PC-9 (cell line): ENCODE data around the gene NPB. TPM values are rescaled to one million over a fixed set of nuclear protein-coding genes. Genes with fewer than 3 reads are reported as not detected.
A peak's percentile ranks its signal among the peaks of the same experiment; 100 is the strongest.

Experiments
- BruUV-seq: library from RNA; stranded (reverse); fragments of 400-500 nt; replicated peaks from 2 replicates; lab custom pipeline; 2021; lab: Mats Ljungman, UMichigan
- CTCF ChIA-PET: fragments of 300-600 bp; sonication (Branson Sonifier 250); formaldehyde crosslinking; loops from one replicate; lab custom pipeline; 2022; ENCODE audit warnings: antibody characterized with exemption; lab: Charles Lee
- POLR2A ChIA-PET: fragments of 300-600 bp; sonication (Branson Sonifier 250); formaldehyde crosslinking; loops from one replicate; lab custom pipeline; 2022; ENCODE audit warnings: antibody characterized with exemption; ENCODE audit not compliant: unreplicated experiment; lab: Charles Lee
- DNase-seq, 2 experiments: peaks; one replicate each; pipeline versions ENCODE4 v3.0.0 to v3.0.0-alpha.2; 2015 to 2022; ENCODE audit warnings: mixed read lengths in 1 of 2
- H2AFZ ChIP-seq: fragments of 200-600 bp; sonication (generic); 2 replicates; pipeline ENCODE4 v1.8.1; 2017; ENCODE audit warnings: antibody characterized with exemption
- H3F3A ChIP-seq: fragments of 200-600 bp; sonication (generic); 2 replicates; pipeline ENCODE4 v1.8.1; 2017; ENCODE audit warnings: antibody characterized with exemption, mild to moderate bottlenecking, low read depth; ENCODE audit not compliant: insufficient read depth
- H3K27ac ChIP-seq: fragments of 200-600 bp; sonication (generic); 2 replicates; pipeline ENCODE4 v1.6.1; 2016; ENCODE audit warnings: mixed run types
- H3K27me3 ChIP-seq: fragments of 200-600 bp; sonication (generic); 2 replicates; pipeline ENCODE4 v1.6.1; 2016; ENCODE audit warnings: low read depth, mixed run types; ENCODE audit not compliant: insufficient read depth
- H3K36me3 ChIP-seq: fragments of 200-600 bp; sonication (generic); 2 replicates; pipeline ENCODE4 v1.6.1; 2016; ENCODE audit warnings: low read depth, mixed run types
- H3K4me1 ChIP-seq: fragments of 200-600 bp; sonication (generic); replicated peaks from 2 replicates; pipeline ENCODE4 v1.6.1; 2016; ENCODE audit warnings: mixed run types; ENCODE audit not compliant: insufficient read depth
- H3K4me2 ChIP-seq: fragments of 200-600 bp; sonication (generic); 2 replicates; pipeline ENCODE4 v1.6.1; 2017; ENCODE audit warnings: mixed run types
- H3K4me3 ChIP-seq: fragments of 200-600 bp; sonication (generic); 2 replicates; pipeline ENCODE4 v1.6.1; 2016; ENCODE audit warnings: mixed run types
- H3K79me2 ChIP-seq: fragments of 200-600 bp; sonication (generic); 2 replicates; pipeline ENCODE4 v1.6.1; 2017; ENCODE audit warnings: low read depth, mixed run types
- H3K9me2 ChIP-seq: fragments of 200-600 bp; sonication (generic); 2 replicates; pipeline ENCODE4 v1.8.1; 2017; ENCODE audit warnings: mild to moderate bottlenecking; ENCODE audit not compliant: insufficient read depth
- H3K9me3 ChIP-seq: fragments of 200-600 bp; sonication (generic); 2 replicates; pipeline ENCODE4 v1.8.1; 2016; ENCODE audit warnings: low read depth; ENCODE audit not compliant: insufficient read depth
- H4K20me1 ChIP-seq: fragments of 200-600 bp; sonication (generic); 2 replicates; pipeline ENCODE4 v1.8.1; 2017; ENCODE audit not compliant: insufficient read depth
- EZH2 ChIP-seq: fragments of 200-600 bp; sonication (generic); IDR thresholded peaks from 2 replicates; pipeline ENCODE4 v1.8.0; 2017; ENCODE audit warnings: antibody characterized with exemption, low read depth
- intact Hi-C: fragments of 100-400 bp; cut with micrococcal nuclease; formaldehyde crosslinking; loops from one replicate; pipeline ENCODE4 v1.10.0; 2022; ENCODE audit not compliant: unreplicated experiment
- total RNA-seq: library from RNA; stranded (reverse); gene quantifications from 2 replicates; pipeline ENCODE4 v1.2.3, GENCODE V29; 2021
- TF ChIP-seq, protein P1 (sequence below): fragments of 200-600 bp; sonication (generic); conservative IDR thresholded peaks from 2 replicates; pipeline ENCODE4 v1.6.1; 2017; ENCODE audit warnings: mixed run types, antibody characterized with exemption, mild to moderate bottlenecking, moderate library complexity

Gene NPB
- total RNA-seq, 1 experiment from 2014 or later = 1.1 TPM

- intact Hi-C loops = loop anchor here (5.0 kb wide), 1 partner anchor 60 kb away; the partner anchor contains the start of gene MAFG
- POLR2A ChIA-PET = interaction anchor here (0.5 to 0.7 kb wide), 3 partner anchors 154 to 170 kb away, joined by 3 to 11 read pairs (median 8); partner anchors contain the start of gene CENPX
- no peak for TF ChIP-seq EZH2
- TF ChIP-seq, protein P1, sequence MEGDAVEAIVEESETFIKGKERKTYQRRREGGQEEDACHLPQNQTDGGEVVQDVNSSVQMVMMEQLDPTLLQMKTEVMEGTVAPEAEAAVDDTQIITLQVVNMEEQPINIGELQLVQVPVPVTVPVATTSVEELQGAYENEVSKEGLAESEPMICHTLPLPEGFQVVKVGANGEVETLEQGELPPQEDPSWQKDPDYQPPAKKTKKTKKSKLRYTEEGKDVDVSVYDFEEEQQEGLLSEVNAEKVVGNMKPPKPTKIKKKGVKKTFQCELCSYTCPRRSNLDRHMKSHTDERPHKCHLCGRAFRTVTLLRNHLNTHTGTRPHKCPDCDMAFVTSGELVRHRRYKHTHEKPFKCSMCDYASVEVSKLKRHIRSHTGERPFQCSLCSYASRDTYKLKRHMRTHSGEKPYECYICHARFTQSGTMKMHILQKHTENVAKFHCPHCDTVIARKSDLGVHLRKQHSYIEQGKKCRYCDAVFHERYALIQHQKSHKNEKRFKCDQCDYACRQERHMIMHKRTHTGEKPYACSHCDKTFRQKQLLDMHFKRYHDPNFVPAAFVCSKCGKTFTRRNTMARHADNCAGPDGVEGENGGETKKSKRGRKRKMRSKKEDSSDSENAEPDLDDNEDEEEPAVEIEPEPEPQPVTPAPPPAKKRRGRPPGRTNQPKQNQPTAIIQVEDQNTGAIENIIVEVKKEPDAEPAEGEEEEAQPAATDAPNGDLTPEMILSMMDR = no peak
- BruUV-seq = no TSS peak
- Histone ChIP-seq H2AFZ (no peak overlapping the region), H4K20me1 (peaks cover 40% of the 10 kb centered on the region), H3K27ac (no peak overlapping the region), H3F3A (peaks cover 63% of the 10 kb centered on the region), H3K27me3 (no peaks in the 10 kb centered on the region), H3K4me1 (0 out of 2 replicates have a peak, but pooled peaks cover 10% of the 10 kb centered on the region), H3K9me3 (no peaks in the 10 kb centered on the region), H3K9me2 (no peaks in the 10 kb centered on the region), H3K4me3 (no peak overlapping the region), H3K4me2 (no peak overlapping the region), H3K79me2 (peaks cover 45% of the 10 kb centered on the region), H3K36me3 (peaks cover 10% of the 10 kb centered on the region; the same call in 1 of the 2 replicates)
- CTCF ChIA-PET = interaction anchor here (0.7 kb wide), 1 partner anchor 132 kb away, joined by 9 read pairs; no protein-coding TSS in a partner anchor
- DNase-seq = peak in 1 of 2 experiments; percentile 52
These were observed 34.7 kb upstream of the NPB start for GRCh38 chr17:81867170-81867990.

DNA sequence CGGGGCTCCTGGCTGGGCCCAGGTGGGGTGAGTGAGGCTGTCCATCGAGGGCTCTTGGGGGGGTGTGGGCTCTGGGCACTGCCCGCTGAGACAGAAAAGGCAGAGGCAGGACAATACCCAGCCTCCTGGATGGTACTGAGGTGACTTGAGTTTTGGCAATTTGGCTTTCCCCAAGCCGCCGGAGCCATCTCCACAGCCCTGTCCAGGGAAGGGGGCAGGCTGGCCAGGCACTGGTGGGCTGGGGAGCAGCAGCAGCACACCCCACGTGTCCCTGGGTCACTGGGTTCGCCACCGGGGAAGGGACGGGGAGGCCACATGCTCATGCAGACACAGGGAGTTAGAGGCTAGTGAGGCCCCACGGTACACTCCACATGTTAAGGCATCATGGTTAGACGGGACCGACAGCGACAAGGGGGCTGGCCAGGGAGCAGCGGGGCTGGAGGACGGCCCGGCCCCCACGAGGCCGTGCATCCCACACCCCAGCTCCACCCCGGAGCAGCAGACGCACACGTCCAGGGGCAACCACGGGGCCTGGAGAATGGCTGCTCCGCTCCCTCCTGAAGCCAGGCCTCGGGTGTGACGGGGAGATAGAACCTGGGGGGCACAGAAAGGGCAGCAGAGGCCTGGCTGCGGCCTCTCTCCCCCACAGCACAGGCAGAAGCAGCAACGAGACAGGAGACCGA is 33.9 kb upstream of the NPB start:
- no peak for DNase-seq
- no peak for TF ChIP-seq EZH2
- TF ChIP-seq, protein P1 = no peak
- Histone ChIP-seq H3K9me3 (no peaks in the 10 kb centered on the region), H3K27ac (no peak overlapping the region), H3K36me3 (peaks cover 5% of the 10 kb centered on the region; the same call in 1 of the 2 replicates), H3K4me3 (no peak overlapping the region), H3F3A (peaks cover 66% of the 10 kb centered on the region), H4K20me1 (peaks cover 35% of the 10 kb centered on the region), H3K9me2 (no peaks in the 10 kb centered on the region), H3K4me1 (0 out of 2 replicates have a peak, but pooled peaks cover 14% of the 10 kb centered on the region), H2AFZ (no peak overlapping the region), H3K27me3 (no peaks in the 10 kb centered on the region), H3K4me2 (no peak overlapping the region), H3K79me2 (peaks cover 45% of the 10 kb centered on the region)
- CTCF ChIA-PET = interaction anchor here (0.7 kb wide), 1 partner anchor 133 kb away, joined by 9 read pairs; no protein-coding TSS in a partner anchor
- POLR2A ChIA-PET = interaction anchor here (0.5 kb wide), 1 partner anchor 154 kb away, joined by 11 read pairs; the partner anchor contains the start of gene CENPX
- BruUV-seq = TSS peak; percentile 31
- intact Hi-C loops = loop anchor here (1.0 to 5.0 kb wide), 2 partner anchors 44 to 59 kb away; partner anchors contain the start of gene MAFG
